NCI-H2196 treated with DMSO at 0.1 percent for 48 hours (cell line): Measurements from ENCODE around the gene DEFB114.

Experiments used
- DNase-seq: peaks from one replicate; lab custom pipeline; 2025; ENCODE audit not compliant: unreplicated experiment; lab: John Stamatoyannopoulos, UW

Gene DEFB114

DNA sequence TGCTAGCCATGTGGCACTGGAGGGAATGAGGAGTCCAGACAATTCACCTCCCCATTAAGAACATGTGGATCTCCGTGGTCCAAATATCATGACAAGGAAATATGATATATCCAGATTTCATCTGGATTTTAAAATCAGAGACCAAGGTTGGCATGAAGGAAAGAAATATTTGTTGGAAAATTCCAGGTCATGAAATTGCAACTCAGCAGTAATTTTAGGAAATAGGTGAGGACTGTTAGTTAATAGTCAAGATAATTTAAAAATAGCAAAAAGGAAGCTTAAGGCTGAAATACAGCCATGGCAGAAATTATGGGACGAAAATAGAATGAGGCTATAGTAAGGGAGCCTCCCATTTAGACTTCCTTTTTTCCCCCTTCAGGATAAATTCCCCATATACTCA, 26.9 kb downstream of the DEFB114 start:
- no peak for DNase-seq

DNA sequence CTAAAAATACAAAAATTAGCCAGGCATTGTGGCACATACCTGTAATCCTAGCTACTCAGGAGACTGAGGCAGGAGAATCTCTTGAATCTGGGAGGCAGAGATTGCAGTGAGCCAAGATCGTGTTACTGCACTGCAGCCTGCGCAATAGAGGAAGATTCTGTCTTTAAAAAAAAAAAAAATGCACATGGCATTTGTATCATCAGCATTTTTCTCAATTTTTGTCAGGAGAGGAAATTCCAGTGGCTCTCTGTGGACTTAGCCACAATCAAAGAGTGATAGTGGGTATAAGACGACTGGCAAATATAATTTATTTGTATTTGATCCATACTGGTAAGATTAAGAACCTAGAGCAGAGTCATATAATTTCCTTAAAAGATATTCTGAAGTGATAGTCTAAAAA, 28.6 kb downstream of the DEFB114 start:
- no peak for DNase-seq

DNA sequence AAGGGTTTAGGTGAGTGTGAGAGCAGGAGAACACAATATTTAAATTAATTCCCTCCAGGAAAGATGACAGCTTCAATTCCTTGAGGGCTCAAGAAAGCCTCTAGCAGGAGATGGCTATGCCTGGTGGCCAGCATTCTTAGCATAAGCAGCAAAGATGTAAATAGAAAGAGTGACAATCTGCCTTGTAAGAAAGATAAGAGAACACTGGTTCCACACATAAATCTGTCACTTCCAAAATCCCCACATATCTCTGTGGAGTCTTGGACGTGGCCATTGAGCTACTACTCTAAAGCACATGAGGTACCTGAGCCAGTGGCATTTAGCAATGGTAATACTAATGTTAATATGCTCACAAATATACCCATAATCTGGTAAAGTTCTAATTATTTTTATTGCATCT, 29.2 kb downstream of the DEFB114 start:
- no peak for DNase-seq

DNA sequence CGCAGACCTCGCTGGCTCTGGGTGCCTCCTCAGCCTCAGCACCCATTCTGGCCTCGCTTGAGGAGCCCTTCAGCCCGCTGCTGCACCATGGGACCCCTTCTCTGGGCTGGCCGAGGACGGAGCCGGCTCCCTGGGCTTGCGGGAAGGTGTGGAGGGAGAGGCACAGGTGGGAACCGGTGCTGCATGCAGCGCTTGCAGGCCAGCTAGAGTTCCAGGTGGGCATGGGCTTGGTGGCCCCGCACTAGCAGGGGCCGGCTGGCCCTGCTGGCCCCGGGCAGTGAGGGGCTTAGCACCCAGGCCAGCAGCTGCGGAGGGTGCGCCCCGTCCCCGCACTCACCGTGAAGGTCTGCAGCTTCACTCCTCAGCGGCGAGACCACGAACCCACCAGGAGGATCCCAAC, 30.4 kb downstream of the DEFB114 start:
- DNase-seq: no peak

DNA sequence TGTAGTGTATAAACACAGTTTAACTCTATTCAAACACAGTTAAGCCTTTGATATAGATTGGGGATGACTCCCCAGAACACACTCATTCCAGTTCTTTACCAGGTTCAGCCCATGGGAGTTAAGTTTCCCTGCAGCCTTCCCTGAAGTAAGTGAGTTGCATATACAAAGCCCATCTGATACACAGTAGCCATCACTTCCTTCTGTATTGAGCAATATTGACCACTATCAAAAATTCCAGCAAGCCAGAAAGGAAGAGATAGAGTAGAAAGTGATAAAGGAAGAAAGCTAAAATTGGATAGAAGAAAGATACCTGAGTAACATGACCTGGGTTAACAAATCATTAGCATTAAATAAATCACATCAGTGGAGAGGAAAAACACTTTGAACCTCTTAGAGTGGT, 34.6 kb downstream of the DEFB114 start:
- DNase-seq: no peak

DNA sequence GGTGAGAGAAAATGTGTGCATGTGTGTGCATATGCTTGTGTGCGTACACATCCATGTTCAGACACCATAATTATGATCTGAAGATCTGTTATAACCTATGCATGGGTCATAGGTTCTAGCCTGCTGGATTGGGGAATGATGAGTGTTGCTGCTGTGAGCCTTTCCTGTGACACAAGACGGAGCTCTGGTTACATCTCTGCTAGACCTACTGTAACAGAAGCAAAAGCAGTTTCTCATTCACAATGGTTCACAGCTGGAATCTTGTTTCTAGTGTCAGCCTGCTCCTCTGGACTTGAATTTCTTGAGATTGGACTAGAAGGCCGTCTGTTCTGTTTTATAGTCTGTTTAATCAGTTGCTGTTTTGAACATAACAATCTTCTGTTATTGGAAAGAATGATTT, 40.1 kb downstream of the DEFB114 start:
- DNase-seq: no peak

DNA sequence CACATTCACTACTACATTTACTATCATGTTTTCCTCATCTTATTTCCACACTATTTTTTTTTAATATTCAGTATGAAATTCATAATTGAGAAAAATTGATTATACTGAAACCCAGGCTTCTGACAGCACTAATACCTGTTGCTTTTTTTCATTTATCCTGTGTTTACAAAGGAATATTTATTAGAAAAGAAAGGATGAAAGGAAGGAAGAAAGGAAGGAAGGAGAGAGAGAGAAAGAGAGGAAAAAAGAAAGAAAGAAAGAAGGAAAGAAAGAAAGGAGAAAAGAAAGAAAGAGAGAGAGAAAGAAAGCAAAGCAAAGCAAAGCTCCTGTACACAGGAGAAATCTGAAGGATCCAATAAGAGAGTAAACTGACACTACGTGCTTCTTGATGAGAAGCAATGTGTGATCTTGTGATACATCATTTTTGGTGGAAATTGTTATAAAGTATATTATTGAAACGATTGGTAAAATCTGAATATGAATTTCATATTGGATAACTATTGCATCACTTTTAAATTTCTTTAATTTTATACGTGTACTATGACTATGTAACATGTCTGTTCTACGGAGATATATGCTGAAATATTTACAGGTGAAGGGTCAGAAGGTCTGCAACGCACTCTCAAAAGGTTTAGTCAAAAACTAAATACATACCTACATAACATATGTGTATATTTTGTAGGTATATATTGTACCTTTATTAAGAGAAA, 43.9 kb downstream of the DEFB114 start:
- DNase-seq: no peak

DNA sequence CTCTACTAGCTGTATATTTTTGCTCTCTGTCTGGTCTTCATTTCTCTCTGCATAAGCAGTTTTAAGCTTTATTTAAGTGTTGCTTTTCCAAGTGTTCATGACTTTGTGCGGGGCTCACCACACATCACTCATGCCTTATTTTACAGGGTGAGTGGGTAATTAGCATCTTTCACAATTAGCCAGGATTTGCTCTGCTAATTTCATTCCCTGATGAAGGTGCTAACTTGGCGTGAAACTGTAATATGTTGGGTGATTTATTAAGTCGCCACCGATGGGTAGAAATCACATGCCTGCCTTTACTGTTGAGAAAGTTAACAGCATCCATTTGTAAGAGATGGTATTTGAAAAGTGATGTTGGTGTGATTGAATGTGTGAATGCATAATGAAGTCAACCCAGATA, 44.7 kb downstream of the DEFB114 start:
- DNase-seq: no peak

DNA sequence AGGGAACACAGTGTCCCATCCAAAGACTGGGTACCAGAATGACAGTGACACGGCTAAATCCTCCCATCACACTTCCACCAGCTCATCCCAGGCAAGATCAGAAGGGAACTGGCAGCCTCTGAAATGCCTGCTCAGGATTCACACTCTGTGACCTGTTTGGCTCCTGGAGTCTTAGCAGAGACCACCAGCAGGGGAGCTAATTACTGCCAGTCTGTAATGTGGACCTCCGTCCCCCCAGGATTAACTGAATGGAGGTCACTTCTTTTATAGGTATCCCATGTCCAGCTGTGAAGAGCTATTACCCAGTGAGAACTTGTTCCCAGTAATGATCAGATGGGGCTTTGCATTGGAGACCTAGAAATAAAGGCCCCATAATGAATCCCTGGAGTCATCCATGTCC, 45.2 kb downstream of the DEFB114 start:
- no peak for DNase-seq

DNA sequence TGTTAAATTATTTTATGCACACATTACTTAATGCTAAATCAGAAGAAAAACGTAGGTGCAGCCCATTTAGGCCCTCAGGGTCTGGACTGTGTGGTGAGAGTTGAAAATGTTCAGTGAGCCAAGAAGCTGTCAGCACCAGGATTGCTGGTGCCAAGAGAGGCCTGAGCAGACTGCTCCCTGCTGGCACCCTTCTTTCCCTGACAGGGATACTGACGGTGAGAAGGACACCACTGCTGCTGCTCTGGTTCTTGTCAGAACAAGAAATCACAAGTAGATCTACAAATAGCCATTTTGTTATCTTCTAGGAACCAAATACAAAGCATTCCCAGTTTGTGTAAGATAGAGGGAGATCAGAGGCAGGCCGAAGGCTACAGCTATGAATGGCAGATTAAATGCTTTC, 48.9 kb downstream of the DEFB114 start:
- no peak for DNase-seq

DNA sequence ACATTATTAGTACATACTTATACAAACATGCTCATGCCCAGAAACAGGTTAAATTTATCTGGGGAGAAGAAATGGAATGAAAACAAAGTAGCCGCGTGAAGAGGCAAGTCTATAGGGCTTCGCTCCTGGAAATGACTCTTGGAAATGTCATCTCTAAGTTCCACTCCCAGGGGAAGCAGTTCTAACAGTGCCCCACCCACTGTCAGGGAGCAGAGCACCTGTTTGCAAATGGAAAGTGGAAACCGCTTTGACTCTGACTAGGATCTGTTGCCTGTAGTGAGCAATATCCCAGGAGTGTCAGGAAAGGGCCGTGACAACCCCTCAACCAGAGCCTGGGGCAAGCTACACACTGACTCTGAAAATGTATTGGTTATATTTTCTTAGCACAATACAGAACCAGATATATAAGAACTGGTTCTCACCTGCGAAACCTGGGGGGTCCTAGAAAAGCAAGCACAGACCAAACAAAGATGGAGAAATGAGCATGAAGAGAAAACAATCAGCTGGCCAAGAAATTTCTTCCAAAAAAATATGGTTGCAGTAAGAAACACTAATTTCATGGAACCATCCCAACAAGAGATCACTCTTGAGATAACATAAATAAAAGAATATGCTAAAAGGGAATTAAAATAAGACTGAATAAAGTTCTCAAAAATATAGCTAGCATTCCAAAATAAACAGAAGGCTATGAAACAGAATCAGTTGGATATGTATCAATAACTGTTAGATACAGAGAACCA, 50.2 kb downstream of the DEFB114 start:
- no peak for DNase-seq

DNA sequence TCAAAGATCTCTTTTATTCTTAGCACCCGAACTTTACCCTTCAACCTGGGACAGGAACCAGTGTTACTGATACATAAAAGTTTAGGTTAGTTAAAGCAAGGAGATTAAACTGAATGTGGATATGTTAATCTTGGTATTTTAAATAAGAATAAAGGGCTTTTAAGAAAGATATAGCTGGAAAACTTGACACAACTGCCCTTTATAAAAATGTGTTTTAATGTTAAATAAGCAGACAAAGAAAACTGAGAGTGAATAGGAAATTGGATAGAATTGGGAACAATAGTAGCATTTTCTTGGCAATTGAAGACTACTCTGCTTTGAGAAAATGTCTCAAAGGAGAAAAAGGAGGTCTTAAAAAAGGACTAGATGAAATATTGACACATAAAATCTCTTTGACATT, 51.8 kb downstream of the DEFB114 start:
- DNase-seq: no peak

DNA sequence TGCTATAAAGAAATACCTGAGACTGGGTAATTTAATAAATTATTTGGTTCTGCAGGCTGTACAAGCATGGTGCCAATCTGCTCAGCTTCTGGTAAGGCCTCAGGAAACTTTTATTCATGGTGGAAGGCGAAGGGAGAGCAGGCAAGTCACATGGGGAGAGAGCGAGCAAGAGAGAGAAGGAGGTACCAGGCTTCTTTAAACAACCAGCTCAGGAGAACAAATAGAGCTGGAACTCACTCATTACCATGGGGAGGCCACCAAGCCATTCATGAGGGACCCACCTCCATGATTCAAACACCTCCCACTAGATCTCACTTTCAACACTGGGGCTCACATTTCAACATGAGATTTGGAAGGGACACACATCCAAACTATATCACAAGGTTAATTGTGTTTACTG, 52.7 kb downstream of the DEFB114 start:
- no peak for DNase-seq
